Measurements from ENCODE around the gene CDC25C.
"Not testable (repeated sequence)": the region's sequence is repeated elsewhere in the genome, so short reads cannot be mapped to it uniquely, and the experiment has no call there.

CDC25C gene

DNA sequence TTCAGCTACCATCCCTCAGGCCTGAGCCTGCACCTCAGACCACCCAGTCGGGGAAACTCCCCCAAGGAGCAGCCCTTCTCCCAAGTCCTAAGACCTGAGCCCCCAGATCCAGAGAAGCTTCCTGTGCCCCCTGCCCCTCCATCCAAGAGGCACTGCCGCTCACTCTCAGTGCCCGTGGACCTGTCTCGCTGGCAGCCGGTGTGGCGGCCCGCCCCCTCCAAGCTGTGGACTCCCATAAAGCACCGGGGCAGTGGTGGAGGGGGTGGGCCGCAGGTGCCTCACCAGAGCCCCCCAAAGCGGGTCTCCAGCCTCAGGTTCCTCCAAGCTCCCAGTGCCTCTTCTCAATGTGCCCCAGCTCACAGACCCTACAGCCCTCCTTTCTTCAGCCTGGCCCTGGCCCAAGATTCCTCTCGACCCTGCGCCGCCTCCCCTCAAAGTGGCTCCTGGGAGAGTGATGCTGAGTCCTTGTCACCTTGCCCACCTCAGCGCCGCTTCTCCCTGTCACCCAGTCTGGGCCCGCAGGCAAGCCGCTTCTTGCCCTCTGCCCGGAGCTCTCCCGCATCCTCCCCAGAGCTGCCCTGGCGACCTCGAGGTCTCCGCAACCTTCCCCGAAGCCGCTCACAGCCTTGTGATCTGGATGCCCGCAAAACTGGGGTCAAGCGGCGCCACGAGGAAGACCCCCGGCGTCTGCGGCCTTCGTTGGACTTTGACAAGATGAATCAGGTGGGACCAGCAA is 13.5 kb upstream of the CDC25C start:
- no peak for DNase-seq (ENCODE audit: low spot score)

- no peak for DNase-seq (ENCODE audit: low spot score)
Observed at GRCh38 chr5:138340008-138340407, 8.4 kb upstream of the CDC25C start.

- no peak for DNase-seq (ENCODE audit: low spot score)
Observed at GRCh38 chr5:138339464-138339863, 7.9 kb upstream of the CDC25C start.

DNA sequence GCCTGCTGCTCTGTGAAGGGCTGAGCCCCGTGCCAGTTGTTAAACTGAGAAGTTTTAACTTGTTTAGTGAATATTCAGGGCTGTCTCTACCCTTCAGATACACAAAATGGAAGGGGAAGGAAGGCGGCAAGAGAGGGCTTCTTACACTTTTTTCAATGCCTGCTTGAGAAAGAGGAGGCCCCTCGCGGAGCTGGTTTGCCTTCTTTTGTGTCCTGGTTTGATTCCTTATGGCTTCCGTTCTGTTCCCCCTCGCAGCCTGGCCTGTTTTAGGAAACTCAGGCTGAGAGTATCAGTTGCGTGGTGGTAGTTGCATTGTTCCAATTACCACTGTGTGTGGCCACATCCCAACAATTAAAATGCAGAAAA is 7.5 kb upstream of the CDC25C start:
- DNase-seq (ENCODE audit: low spot score), result no peak

- no peak for DNase-seq (ENCODE audit: low spot score)
Observed at GRCh38 chr5:138338411-138339090, 6.9 kb upstream of the CDC25C start.

DNA sequence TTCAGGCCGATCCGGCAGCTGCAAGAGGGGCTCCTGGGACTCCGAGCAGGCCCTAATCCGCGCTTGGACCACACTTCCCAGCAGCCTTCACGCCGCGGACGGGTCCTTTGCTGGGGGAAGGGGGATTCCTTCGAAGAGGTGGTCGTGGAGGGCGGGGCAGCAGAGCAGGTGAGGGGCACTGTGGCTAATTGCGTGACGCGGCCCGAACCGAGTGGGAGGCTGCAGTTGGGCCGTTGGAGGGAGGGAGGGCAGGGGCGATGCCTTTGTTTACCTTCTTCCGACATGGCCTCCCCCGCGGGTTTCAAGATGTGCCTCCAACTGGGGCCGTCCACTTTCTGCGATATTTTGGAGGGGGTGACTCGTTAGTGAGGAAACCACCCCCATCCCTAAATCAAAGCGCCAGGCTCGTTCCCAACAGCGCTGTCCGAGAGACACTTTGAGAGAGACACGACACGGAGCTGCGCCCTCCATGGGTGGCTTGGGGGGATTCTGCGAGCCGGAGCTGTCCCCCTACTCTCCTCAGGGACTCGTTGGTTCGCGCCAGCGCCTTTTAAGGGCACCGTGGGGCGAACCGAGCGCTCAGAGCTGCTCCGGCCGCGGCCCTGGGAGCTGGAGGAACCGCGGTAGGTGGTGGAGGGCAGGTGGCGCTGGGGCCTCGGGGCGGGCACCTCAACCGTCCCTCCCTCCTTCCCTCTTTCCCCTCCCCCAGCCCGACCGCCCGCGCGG is 6.2 kb upstream of the CDC25C start, which contains the start of gene FAM53C:
FAM53C (plus strand) TSS at position 582 of the 726 bp plus-strand sequence. CDS start 3,070 bp downstream, outside the sequence.
- peak; percentile 80 for DNase-seq (ENCODE audit: low spot score)

DNA sequence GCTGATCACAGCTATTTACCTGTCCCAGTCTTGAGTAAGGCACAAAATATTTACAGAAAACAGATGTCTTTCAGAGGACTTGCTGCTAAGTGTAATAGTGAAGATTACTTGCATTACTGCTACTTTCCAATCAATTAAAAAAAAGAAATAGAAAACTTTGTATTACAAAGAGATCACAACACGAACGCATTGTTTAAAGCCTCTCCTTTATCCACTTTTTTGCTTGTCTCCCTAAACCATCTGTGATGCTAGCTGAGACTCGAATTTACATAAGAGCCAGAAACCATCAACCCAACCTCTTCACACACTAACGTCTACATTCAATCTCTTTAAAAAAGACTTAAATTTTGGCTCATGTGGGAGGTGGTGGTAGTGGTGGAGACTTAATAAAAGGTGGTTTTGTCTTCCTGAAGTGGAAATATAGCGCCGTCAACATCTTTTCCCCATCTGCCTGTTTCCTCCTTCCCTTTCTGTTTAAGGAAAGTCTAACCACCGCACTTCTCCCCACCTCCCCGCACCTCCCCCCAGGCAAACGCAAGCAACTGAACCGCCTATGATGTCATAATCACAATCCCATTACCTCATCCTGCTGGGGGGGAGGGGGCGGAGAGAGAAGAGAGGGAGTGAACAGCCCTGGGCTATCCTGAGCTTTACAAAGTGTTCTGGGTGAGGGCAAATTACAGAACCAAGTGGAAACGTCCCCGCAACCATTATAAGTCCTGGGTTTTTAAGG is 5.5 kb upstream of the CDC25C start:
- DNase-seq (ENCODE audit: low spot score), result peak; percentile 75

DNA sequence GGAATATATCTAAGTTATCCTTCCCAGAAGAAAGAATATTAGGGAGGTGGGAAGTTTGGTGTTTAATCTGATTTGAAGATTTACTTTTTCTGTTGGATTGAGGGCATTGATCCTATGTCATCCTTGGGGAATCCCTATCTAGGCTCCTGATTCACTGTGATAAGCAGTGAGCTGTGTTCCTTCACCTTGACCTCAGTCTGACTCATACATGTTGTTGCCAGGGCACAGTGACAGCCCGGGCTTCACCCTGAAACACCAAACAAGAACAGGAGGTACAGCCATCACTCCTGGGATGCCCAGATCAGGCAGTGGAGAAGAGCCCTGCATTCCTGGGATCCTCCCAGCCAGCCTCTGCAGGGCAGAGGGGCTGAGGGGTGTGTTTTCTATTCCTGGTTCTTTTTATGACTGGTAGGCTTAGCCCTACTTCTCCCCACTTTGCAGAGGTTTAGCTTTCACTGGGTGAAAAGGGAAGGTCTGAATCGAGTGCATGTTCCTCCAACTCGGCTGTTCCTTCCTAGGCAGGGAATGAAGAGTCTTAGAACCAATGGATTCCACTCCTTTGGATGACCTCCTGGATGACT is 3.4 kb upstream of the CDC25C start:
- DNase-seq (ENCODE audit: low spot score), result no peak

GRCh38 chr5:138330813-138331448 is 673 bp downstream of the CDC25C start:
- DNase-seq (ENCODE audit: low spot score), result no peak

DNA sequence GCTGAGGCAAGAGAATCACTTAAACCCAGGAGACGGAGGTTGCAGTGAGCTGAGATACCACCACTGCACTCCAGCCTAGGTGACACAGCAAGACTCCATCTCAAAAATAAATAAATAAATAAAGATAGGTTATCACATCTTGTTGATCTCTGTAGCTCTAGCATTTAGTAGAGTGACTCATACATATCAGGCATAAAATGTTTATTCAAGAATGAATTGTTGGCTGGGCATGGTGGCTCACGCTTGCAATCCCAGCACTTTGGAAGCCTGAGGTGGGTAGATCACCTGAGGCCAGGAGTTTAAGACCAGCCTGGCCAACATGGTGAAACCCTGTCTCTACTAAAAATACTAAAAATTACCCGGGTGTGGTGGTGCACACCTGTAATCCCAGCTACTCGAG is 13.4 kb downstream of the CDC25C start:
- DNase-seq (ENCODE audit: low spot score), result not testable (repeated sequence)

GRCh38 chr5:138316355-138316754 is 15.2 kb downstream of the CDC25C start:
- no peak for DNase-seq (ENCODE audit: low spot score)

DNA sequence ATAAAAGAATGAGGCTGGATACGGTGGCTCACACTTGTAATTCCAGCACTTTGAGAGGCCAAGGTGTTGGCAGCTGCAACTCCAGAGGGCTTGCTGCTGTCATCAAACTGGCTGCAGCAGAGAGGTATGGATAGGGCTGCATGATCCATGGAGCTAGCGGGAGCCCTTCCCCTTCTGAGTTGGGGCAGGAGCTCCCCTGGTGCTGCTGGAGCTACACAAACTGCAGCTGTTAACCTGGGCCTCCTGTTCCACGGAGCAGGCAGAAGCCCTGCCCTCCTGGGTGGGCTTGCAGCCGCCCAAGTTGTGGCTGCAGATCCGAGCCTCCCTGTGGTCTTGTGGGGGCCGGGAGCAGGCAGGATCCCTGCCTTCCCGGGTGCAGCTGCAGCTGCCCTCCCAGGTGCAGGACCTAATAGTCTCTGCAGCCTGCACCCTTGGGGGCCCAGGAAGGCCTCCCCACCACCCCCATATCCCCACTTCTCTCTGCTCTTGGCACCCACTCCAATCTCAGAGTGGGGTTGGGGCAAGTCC is 15.8 kb downstream of the CDC25C start:
- DNase-seq (ENCODE audit: low spot score), result no peak

DNA sequence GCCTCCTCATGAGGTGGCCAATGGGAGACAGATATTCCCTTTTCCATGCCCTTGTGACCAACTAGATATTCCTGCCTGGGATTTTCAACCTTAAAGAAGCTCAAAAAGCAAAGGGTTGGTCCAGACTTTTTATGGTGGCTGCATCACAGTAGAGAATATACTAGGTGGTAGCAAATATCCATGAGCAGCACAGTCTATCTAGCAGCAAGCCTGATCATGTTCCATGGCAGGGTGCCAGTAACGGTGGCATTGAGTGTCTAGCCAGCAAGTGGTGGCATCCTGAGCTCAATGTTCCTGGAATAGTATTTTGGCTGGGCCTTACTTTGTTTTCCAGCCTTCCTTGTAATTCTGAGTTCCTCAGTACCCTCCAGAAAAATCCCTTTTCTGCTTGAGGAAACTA is 25.8 kb downstream of the CDC25C start:
- DNase-seq (ENCODE audit: low spot score), result no peak

DNA sequence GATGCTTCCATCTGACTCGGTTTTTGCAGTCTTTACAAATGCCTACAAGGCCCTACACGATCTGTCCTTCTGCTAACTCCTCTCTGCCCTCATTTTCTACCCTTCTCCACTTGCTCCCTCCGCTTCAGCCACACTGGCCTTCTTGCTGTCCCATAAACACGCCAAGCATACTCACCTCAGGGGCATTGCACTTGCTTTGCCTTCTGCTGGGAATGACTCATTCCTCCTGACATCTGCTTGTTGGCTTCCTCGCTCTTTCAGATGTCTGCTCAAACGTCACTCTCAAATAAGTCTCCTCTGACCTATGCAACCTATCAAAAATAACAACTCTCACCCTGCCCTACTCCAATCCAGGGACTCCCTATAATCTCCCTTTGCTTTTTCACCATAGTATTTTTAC is 28.2 kb downstream of the CDC25C start:
- no peak for DNase-seq (ENCODE audit: low spot score)

GRCh38 chr5:138289296-138289695 is 42.3 kb downstream of the CDC25C start:
- DNase-seq (ENCODE audit: low spot score), result no peak

- DNase-seq (ENCODE audit: low spot score), result no peak
Observed at GRCh38 chr5:138287246-138287645, 44.4 kb downstream of the CDC25C start.

DNA sequence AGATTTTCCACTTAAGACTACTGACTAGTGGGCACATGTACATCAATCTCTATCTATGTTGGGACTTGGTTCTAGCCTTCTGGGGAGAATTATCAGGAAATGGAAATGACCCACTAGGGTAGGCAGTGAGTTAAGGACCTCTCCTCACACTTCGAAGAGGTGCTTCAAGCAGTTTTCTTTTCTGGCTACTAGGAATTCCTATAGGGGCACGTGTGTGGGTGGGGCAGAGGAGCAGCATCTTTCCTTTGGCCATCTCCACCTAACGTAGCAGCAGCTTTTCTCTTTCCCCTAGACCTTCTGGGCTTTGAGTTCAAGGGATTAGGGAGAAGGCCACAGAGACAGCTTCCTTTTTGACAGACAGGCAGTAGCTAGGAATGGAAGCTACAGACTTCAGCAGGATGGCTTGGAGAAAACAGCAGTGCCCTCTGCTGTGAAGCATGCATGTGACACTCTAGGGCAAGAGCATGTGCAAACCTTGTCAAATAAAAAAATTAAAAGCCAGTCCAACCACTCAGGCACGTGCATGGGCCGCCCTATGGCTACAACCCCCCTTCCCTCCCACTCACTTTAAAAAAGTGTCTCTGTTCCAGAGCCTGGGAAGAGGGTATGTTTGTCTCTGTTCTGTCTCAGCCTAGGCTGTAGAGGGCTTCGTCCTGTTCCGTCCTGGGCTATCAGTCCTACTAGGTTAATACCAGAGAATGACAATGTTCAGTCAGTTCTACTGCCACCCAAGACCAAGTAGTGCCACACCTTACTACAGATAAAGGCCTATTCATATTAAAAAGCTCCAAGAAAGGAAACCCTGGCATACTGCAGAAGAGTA is 48.5 kb downstream of the CDC25C start:
- DNase-seq (ENCODE audit: low spot score), result peak; percentile 57

DNA sequence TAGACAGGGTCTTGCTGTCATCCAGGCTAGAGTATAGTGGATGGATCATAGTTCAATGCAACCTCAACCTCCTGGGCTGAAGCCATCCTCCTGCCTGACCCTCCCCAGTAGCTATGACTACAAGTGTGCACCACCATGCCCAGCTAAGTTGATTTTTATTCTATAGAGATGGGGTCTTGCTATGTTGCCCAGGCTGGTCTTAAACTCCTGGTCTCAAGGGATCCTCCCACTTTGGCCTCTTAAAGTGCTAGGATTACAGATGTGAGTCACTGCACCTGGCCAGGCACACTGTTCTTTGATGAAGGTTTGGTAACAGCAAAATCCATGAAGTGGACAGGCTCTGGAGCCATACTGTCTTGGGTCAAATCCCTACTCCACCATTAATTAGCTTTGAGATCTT is 50.7 kb downstream of the CDC25C start:
- DNase-seq (ENCODE audit: low spot score), result no peak

DNA sequence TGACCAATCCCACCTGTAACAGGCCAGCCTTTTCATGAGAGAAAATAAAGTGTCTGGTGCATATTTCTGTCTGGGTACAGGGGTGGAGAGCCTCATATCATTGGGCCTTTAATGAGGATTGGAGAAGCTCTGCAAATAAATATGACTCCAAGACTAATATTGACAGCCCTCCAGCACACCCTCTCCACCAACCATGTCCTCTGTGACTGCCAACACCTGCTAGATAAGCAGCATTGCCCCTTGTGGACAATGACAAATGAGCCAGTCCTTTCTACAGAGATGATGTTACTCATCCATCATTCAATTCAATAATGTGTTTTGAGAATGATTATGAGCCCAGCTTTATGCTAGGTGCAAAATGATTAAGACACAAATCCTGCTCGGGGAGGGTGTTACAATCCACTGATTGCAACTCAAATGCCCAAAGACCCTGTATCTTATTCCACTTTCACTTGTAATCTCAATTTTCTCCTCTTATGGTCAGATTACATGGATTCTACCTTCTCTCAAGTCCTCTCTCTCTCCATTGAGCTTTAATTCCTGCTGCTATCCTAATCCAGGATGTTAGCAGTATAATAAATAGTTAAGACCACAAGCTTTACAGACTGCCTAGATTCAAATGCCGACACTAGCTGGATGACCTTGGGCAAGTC is 55.1 kb downstream of the CDC25C start:
- peak; percentile 44 for DNase-seq (ENCODE audit: low spot score)

DNA sequence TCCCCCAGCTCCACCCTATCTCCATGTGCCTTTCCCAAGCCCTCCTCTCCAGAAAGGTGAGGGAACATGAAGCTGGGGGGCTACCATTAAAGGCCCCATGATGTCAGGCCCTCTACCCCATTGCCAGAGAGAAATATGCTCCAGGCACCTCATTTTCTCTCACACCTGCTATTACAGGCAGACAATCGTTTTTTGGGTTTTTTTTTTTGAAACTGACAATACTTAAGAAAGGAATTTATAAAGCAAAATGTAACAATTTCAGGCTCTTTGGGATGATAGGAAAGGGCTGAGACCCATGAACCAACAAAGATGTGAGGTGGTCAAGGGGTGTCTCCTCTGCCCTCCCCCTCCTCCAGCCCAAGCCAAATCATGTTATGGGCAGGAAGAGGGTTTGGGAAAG is 55.7 kb downstream of the CDC25C start:
- no peak for DNase-seq (ENCODE audit: low spot score)

Measured in HuH-7 (cell line).